Neural cell (in vitro differentiated cells): ENCODE results near the gene GZMA.

Experiments used
- CTCF ChIP-seq: fragments of 450-650 bp; IDR thresholded peaks from 2 replicates; pipeline ENCODE4 v1.5.1; 2014; ENCODE audit warnings: antibody characterized with exemption, mild to moderate bottlenecking, moderate library complexity; ENCODE audit not compliant: poor library complexity, severe bottlenecking
- EP300 ChIP-seq: fragments of 450-650 bp; conservative IDR thresholded peaks from 2 replicates; pipeline ENCODE4 v1.6.1; 2014; ENCODE audit warnings: antibody characterized with exemption, mild to moderate bottlenecking, moderate library complexity; ENCODE audit not compliant: poor library complexity, severe bottlenecking
- EZH2 ChIP-seq: fragments of 200-600, 300-800 bp; shearing (Covaris generic), sonication (generic); IDR thresholded peaks from 2 replicates; pipeline ENCODE4 v1.6.1; 2014; ENCODE audit warnings: antibody characterized with exemption, low read length, borderline replicate concordance, mild to moderate bottlenecking; ENCODE audit not compliant: insufficient read depth, poor library complexity, severe bottlenecking
- REST ChIP-seq: IDR thresholded peaks from 2 replicates; pipeline ENCODE4 v1.6.1; 2012; ENCODE audit warnings: borderline replicate concordance
- SMC3 ChIP-seq: fragments of 450-650 bp; conservative IDR thresholded peaks from 2 replicates; pipeline ENCODE4 v1.6.1; 2014; ENCODE audit warnings: antibody characterized with exemption, mild to moderate bottlenecking, moderate library complexity; ENCODE audit not compliant: poor library complexity

- TF ChIP-seq SMC3 (no peak), CTCF (no peak), EP300 (no peak), REST (no peak), EZH2 (no peak)
Measured at GRCh38 chr5:55146080-55146479, 43.6 kb downstream of the GZMA start.
